Epithelial cell of proximal tubule (primary cell): Measurements from ENCODE around the gene MRI1. TPM values are rescaled to one million over a fixed set of nuclear protein-coding genes. Genes with fewer than 3 reads are reported as not detected.
A peak's percentile ranks its signal among the peaks of the same experiment; 100 is the strongest.

Experiments
- DNase-seq: peaks from one replicate; pipeline ENCODE4 v3.0.0-alpha.2; 2011; ENCODE audit warnings: low read depth
- H3K4me3 ChIP-seq: 2 replicates; pipeline ENCODE4 v1.5.1; 2011; ENCODE audit warnings: low read depth, mild to moderate bottlenecking, low read length
- CTCF ChIP-seq: conservative IDR thresholded peaks from 2 replicates; pipeline ENCODE4 v1.5.1; 2012; ENCODE audit warnings: low read depth, mild to moderate bottlenecking, low read length
- total RNA-seq: library from RNA; depleted of rRNA; stranded (reverse); fragments of >200 nt; gene quantifications from 2 replicates; pipeline ENCODE4 v1.2.3, GENCODE V29; 2015

Gene MRI1
- total RNA-seq, 1 donor from 2014 or later = 63.0 TPM

GRCh38 chr19:13729859-13730258 lies 34.5 kb upstream of the MRI1 start:
- no peak for DNase-seq
- no peak for TF ChIP-seq CTCF
- no peak overlapping the region for H3K4me3 ChIP-seq

GRCh38 chr19:13731147-13731964 lies 33.0 kb upstream of the MRI1 start:
- peak; percentile 95 for DNase-seq
- H3K4me3 ChIP-seq = peak overlapping the region; percentile 61
- TF ChIP-seq CTCF = no peak

GRCh38 chr19:13732337-13732736 lies 32.0 kb upstream of the MRI1 start:
- peak overlapping the region; percentile 61 for H3K4me3 ChIP-seq

GRCh38 chr19:13734751-13735150 lies 29.6 kb upstream of the MRI1 start:
- no peak for DNase-seq
- H3K4me3 ChIP-seq = no peak overlapping the region
- no peak for TF ChIP-seq CTCF

More at GRCh38 chr19:13732337-13732736, 32.0 kb upstream of the MRI1 start:
- no peak for DNase-seq
- TF ChIP-seq CTCF = no peak

GRCh38 chr19:13738073-13738472 lies 26.2 kb upstream of the MRI1 start:
- DNase-seq = no peak
- no peak for TF ChIP-seq CTCF
- no peak overlapping the region for H3K4me3 ChIP-seq

- no peak overlapping the region for H3K4me3 ChIP-seq
- TF ChIP-seq CTCF = no peak
These were observed 22.4 kb upstream of the MRI1 start for GRCh38 chr19:13741893-13742292.

GRCh38 chr19:13742756-13743155 lies 21.6 kb upstream of the MRI1 start:
- no peak for DNase-seq
- no peak overlapping the region for H3K4me3 ChIP-seq
- no peak for TF ChIP-seq CTCF

More at GRCh38 chr19:13741893-13742292, 22.4 kb upstream of the MRI1 start:
- DNase-seq = no peak
